IMR-90 (cell line): Measurements from ENCODE around the gene DZIP1. TPM values are rescaled to one million over a fixed set of nuclear protein-coding genes. Genes with fewer than 3 reads are reported as not detected.

Experiments
- ATAC-seq: fragments of 200-7000 bp; cut with Tn5 transposase; 2 replicates; pipeline ENCODE4 v1.9.1; 2020; ENCODE audit warnings: low read depth, mild to moderate bottlenecking, moderate library complexity
- BruUV-seq: library from RNA; stranded (reverse); fragments of 400-500 nt; replicated peaks from 2 replicates; lab custom pipeline; 2021; lab: Mats Ljungman, UMichigan
- CTCF ChIA-PET: fragments of 300-600 bp; formaldehyde crosslinking; extraction: SDS; loops from one replicate; lab custom pipeline; 2021; ENCODE audit warnings: antibody characterized with exemption; lab: Yijun Ruan, JAX
- POLR2A ChIA-PET: fragments of 300-600 bp; sonication (Branson Sonifier 250); formaldehyde crosslinking; loops from one replicate; lab custom pipeline; 2022; ENCODE audit warnings: antibody characterized with exemption; ENCODE audit not compliant: unreplicated experiment; lab: Charles Lee
- DNase-seq: peaks from one replicate; pipeline ENCODE4 v3.0.0; 2013
- H2AFZ ChIP-seq: replicated peaks from 2 replicates; pipeline ENCODE3; 2013; ENCODE audit warnings: low read length, mild to moderate bottlenecking; ENCODE audit not compliant: poor library complexity
- H2AK5ac ChIP-seq: 2 replicates; pipeline ENCODE4 v1.6.1; 2013; ENCODE audit warnings: low read depth, low read length, inconsistent platforms
- H2AK9ac ChIP-seq: replicated peaks from 2 replicates; pipeline ENCODE3; 2013; ENCODE audit warnings: mild to moderate bottlenecking, low read depth, low read length, moderate library complexity; ENCODE audit not compliant: poor library complexity
- H2BK120ac ChIP-seq: 2 replicates; pipeline ENCODE4 v1.6.1; 2013; ENCODE audit warnings: low read depth, low read length, inconsistent platforms
- H2BK15ac ChIP-seq: 3 replicates; pipeline ENCODE4 v1.6.1; 2013; ENCODE audit warnings: low read depth, low read length, inconsistent platforms
- H2BK20ac ChIP-seq: 2 replicates; pipeline ENCODE4 v1.6.1; 2013; ENCODE audit warnings: low read depth, mild to moderate bottlenecking, inconsistent platforms, low read length, moderate library complexity
- H2BK5ac ChIP-seq: 2 replicates; pipeline ENCODE4 v1.6.1; 2013; ENCODE audit warnings: mild to moderate bottlenecking, low read depth, low read length, inconsistent platforms; ENCODE audit not compliant: poor library complexity, severe bottlenecking
- H3K14ac ChIP-seq: replicated peaks from 2 replicates; pipeline ENCODE4 v1.6.1; 2013; ENCODE audit warnings: low read depth, low read length, inconsistent platforms
- H3K18ac ChIP-seq: 2 replicates; pipeline ENCODE4 v1.6.1; 2013; ENCODE audit warnings: low read depth, low read length, control low read depth
- H3K23ac ChIP-seq: 2 replicates; pipeline ENCODE4 v1.6.1; 2013; ENCODE audit warnings: low read depth, low read length, inconsistent platforms
- H3K27ac ChIP-seq: 2 replicates; pipeline ENCODE4 v1.5.1; 2013; ENCODE audit warnings: mild to moderate bottlenecking, control low read depth, low read length; ENCODE audit not compliant: insufficient read depth
- H3K27me3 ChIP-seq: 2 replicates; pipeline ENCODE4 v1.6.1; 2013; ENCODE audit warnings: low read length; ENCODE audit not compliant: control insufficient read depth, insufficient read depth
- H3K36me3 ChIP-seq: 2 replicates; pipeline ENCODE4 v1.6.1; 2013; ENCODE audit warnings: low read length, mixed read lengths; ENCODE audit not compliant: control insufficient read depth, insufficient read depth
- H3K4ac ChIP-seq: 2 replicates; pipeline ENCODE4 v1.6.1; 2013; ENCODE audit warnings: low read depth, low read length, inconsistent platforms
- H3K4me1 ChIP-seq: 2 replicates; pipeline ENCODE4 v1.6.1; 2013; ENCODE audit warnings: low read length, mixed read lengths; ENCODE audit not compliant: control insufficient read depth, insufficient read depth
- H3K4me2 ChIP-seq: 2 replicates; pipeline ENCODE4 v1.6.1; 2013; ENCODE audit warnings: low read depth, mild to moderate bottlenecking, control low read depth, low read length, moderate library complexity
- H3K4me3 ChIP-seq: 2 replicates; pipeline ENCODE4 v1.5.1; 2013; ENCODE audit warnings: low read depth, mild to moderate bottlenecking, control low read depth, low read length, moderate library complexity; ENCODE audit not compliant: insufficient read depth
- H3K56ac ChIP-seq: 2 replicates; pipeline ENCODE4 v1.6.1; 2013; ENCODE audit warnings: low read length, inconsistent platforms; ENCODE audit not compliant: insufficient read depth; ENCODE audit errors: extremely low read depth
- H3K79me1 ChIP-seq, 2 experiments: 2 replicates each; pipeline ENCODE4 v1.6.1; 2013; ENCODE audit warnings: low read length in 2 of 2, inconsistent platforms in 1 of 2, low read depth in 1 of 2
- H3K9ac ChIP-seq: 2 replicates; pipeline ENCODE4 v1.6.1; 2013; ENCODE audit warnings: low read depth, low read length, control low read depth
- H3K9me1 ChIP-seq: 2 replicates; pipeline ENCODE4 v1.6.1; 2013; ENCODE audit warnings: low read length, inconsistent platforms; ENCODE audit not compliant: insufficient read depth
- H3K9me3 ChIP-seq: 2 replicates; pipeline ENCODE4 v1.6.1; 2013; ENCODE audit warnings: low read length; ENCODE audit not compliant: control insufficient read depth, insufficient read depth
- H4K20me1 ChIP-seq: 2 replicates; pipeline ENCODE4 v1.6.1; 2013; ENCODE audit warnings: low read length, inconsistent platforms; ENCODE audit not compliant: insufficient read depth
- H4K5ac ChIP-seq: 2 replicates; pipeline ENCODE4 v1.6.1; 2013; ENCODE audit warnings: mild to moderate bottlenecking, low read depth, low read length, control low read depth
- H4K8ac ChIP-seq, 2 experiments: 2 replicates each; pipeline ENCODE4 v1.6.1; 2013; ENCODE audit warnings: low read depth in 2 of 2, low read length in 2 of 2, control low read depth in 1 of 2, inconsistent platforms in 1 of 2
- H4K91ac ChIP-seq: 2 replicates; pipeline ENCODE4 v1.6.1; 2013; ENCODE audit warnings: low read depth, low read length, inconsistent platforms; ENCODE audit not compliant: insufficient read depth
- BHLHE40 ChIP-seq: fragments of 150-350 bp; IDR thresholded peaks from 2 replicates; pipeline ENCODE4 v1.6.1; 2016; ENCODE audit warnings: mild to moderate bottlenecking, low read depth, low read length
- CEBPB ChIP-seq: IDR thresholded peaks from 2 replicates; pipeline ENCODE4 v1.6.1; 2012; ENCODE audit warnings: low read depth, low read length, improper control_type of control experiment
- CTCF ChIP-seq: conservative IDR thresholded peaks from 2 replicates; pipeline ENCODE4 v1.5.1; 2012; ENCODE audit warnings: mild to moderate bottlenecking, low read depth, low read length, improper control_type of control experiment
- MAFK ChIP-seq: IDR thresholded peaks from 2 replicates; pipeline ENCODE4 v1.6.1; 2012; ENCODE audit warnings: low read depth, low read length, improper control_type of control experiment
- MAZ ChIP-seq: IDR thresholded peaks from 2 replicates; pipeline ENCODE4 v1.6.1; 2012; ENCODE audit warnings: low read depth, mild to moderate bottlenecking, low read length, improper control_type of control experiment, moderate library complexity, borderline replicate concordance
- MXI1 ChIP-seq: IDR thresholded peaks from 2 replicates; pipeline ENCODE4 v1.6.1; 2012; ENCODE audit warnings: low read depth, mild to moderate bottlenecking, low read length, moderate library complexity, borderline replicate concordance
- NFE2L2 ChIP-seq: fragments of 150-350 bp; IDR thresholded peaks from 2 replicates; pipeline ENCODE4 v1.6.1; 2016; ENCODE audit warnings: low read depth, mild to moderate bottlenecking, low read length
- POLR2A ChIP-seq: IDR thresholded peaks from 2 replicates; pipeline ENCODE4 v1.6.1; 2012; ENCODE audit warnings: mild to moderate bottlenecking, low read depth, low read length
- RFX5 ChIP-seq: IDR thresholded peaks from 2 replicates; pipeline ENCODE4 v1.8.0; 2012; ENCODE audit warnings: low read depth, mild to moderate bottlenecking, low read length, moderate library complexity
- SMC3 ChIP-seq: fragments of 150-350 bp; IDR thresholded peaks from 2 replicates; pipeline ENCODE4 v1.6.1; 2016; ENCODE audit warnings: low read depth, mild to moderate bottlenecking, antibody characterized with exemption, low read length, moderate library complexity
- USF2 ChIP-seq: fragments of 150-350 bp; IDR thresholded peaks from 2 replicates; pipeline ENCODE4 v1.6.1; 2017; ENCODE audit warnings: mild to moderate bottlenecking, antibody characterized with exemption, low read length, low read depth
- WGBS, 2 experiments: methylation state at CpG; one replicate each; pipeline versions ENCODE4 v1.1.5 to v1.1.7; 2013; ENCODE audit warnings: missing lambda C conversion rate in 2 of 2; ENCODE audit not compliant: insufficient read length in 1 of 2; ENCODE audit errors: extremely low coverage in 2 of 2; 5-methylcytosine and 5-hydroxymethylcytosine counted together
- dilution Hi-C: fragments of 300-500 bp; cut with HindIII; formaldehyde crosslinking; loops from one replicate; pipeline ENCODE4 v1.14.3; 2018; ENCODE audit warnings: low sequenced_read_pairs; ENCODE audit not compliant: unreplicated experiment
- in situ Hi-C: fragments of 300-500 bp; cut with MboI; formaldehyde crosslinking; loops from 3 replicates; pipeline ENCODE4 v1.14.3; 2019; ENCODE audit warnings: low sequenced_read_pairs, inconsistent platforms, mixed read lengths
- intact Hi-C: fragments of 100-400 bp; cut with micrococcal nuclease; formaldehyde crosslinking; loops from 2 replicates; pipeline ENCODE4 v1.10.0; 2022
- polyA plus RNA-seq, 3 experiments: library from polyadenylated mRNA; depleted of rRNA; stranded (reverse); fragments of >200 nt; gene quantifications; 2 replicates each; pipeline ENCODE4 v1.2.3, GENCODE V29; 2012; ENCODE audit warnings: low replicate concordance in 1 of 3
- total RNA-seq: library from RNA; depleted of rRNA; stranded (reverse); fragments of >200 nt; gene quantifications from 2 replicates; pipeline ENCODE4 v1.2.3, GENCODE V29; 2012

DZIP1 gene
- total and polyA plus RNA-seq, 2 of the 4 experiments (the other 2 are of a cell fraction) = 12.2 to 15.9 TPM

- in situ Hi-C loops = no loop called here
- no peak overlapping the region for H3K18ac ChIP-seq
- H3K27me3 ChIP-seq = no peaks in the 10 kb centered on the region
- H3K9ac ChIP-seq = no peak overlapping the region
- TF ChIP-seq NFE2L2 = no peak
- no peak for TF ChIP-seq BHLHE40
- no peak for TF ChIP-seq SMC3
- TF ChIP-seq MAFK = no peak
- TF ChIP-seq POLR2A = no peak
- TF ChIP-seq CEBPB = no peak
- no peak for TF ChIP-seq MXI1
- TF ChIP-seq MAZ = no peak
- no peak for TF ChIP-seq USF2
- TF ChIP-seq RFX5 = no peak
- no peak for TF ChIP-seq CTCF
- H3K4me2 ChIP-seq = no peak overlapping the region
- H3K9me1 ChIP-seq = no peaks in the 10 kb centered on the region
- H3K4ac ChIP-seq = no peak overlapping the region
- H3K4me3 ChIP-seq = no peak overlapping the region
- no peak for ATAC-seq
- no peak overlapping the region for H2BK120ac ChIP-seq
- no CpG with 5 or more reads among the region's 5 CpGs for WGBS, 2 experiments
- no peak overlapping the region for H4K8ac ChIP-seq
- no peak overlapping the region for H2AK5ac ChIP-seq
- intact Hi-C loops = no loop called here
- dilution Hi-C loops = no loop called here
- H2BK15ac ChIP-seq = no peak overlapping the region
- BruUV-seq = no TSS peak
- H2BK20ac ChIP-seq = no peak overlapping the region
- no peaks in the 10 kb centered on the region; a peak in 1 of 4 replicates for H3K79me1 ChIP-seq
- no peak overlapping the region for H3K56ac ChIP-seq
- no peak overlapping the region for H2AFZ ChIP-seq
- no peak overlapping the region for H3K27ac ChIP-seq
- no peak overlapping the region for H4K91ac ChIP-seq
- ChIA-PET CTCF (interaction anchor here (0.6 to 1.2 kb wide), 3 partner anchors 15 to 738 kb away, joined by 3 to 4 read pairs (median 3); no protein-coding TSS in a partner anchor), POLR2A (no interaction called here)
- no peak overlapping the region for H2BK5ac ChIP-seq
- H3K4me1 ChIP-seq = no peaks in the 10 kb centered on the region; the same call in 1 of the 2 replicates
- peaks cover 6% of the 10 kb centered on the region for H4K20me1 ChIP-seq
- H3K9me3 ChIP-seq = no peaks in the 10 kb centered on the region; the same call in 1 of the 2 replicates
- no peak overlapping the region for H4K5ac ChIP-seq
- no peak overlapping the region for H2AK9ac ChIP-seq
- H3K14ac ChIP-seq = no peak overlapping the region
- H3K23ac ChIP-seq = no peak overlapping the region
- peaks cover 41% of the 10 kb centered on the region for H3K36me3 ChIP-seq
- DNase-seq = no peak
These were observed 21.4 kb downstream of the DZIP1 start for GRCh38 chr13:95623141-95623540.
